Rectal smooth muscle tissue (tissue), 1 donor: ENCODE measurements around the gene ACTR6.
"Not testable (repeated sequence)": the region's sequence is repeated elsewhere in the genome, so short reads cannot be mapped to it uniquely, and the experiment has no call there.

Source experiments
- H3K27ac ChIP-seq: one replicate; pipeline ENCODE4 v1.7.0; 2013; ENCODE audit warnings: low read depth, low read length, inconsistent platforms
- H3K27me3 ChIP-seq: one replicate; pipeline ENCODE4 v1.7.0; 2013; ENCODE audit warnings: low read length; ENCODE audit not compliant: control insufficient read depth, insufficient read depth
- H3K36me3 ChIP-seq: one replicate; pipeline ENCODE4 v1.7.0; 2013; ENCODE audit warnings: low read length; ENCODE audit not compliant: control insufficient read depth, insufficient read depth
- H3K4me1 ChIP-seq: one replicate; pipeline ENCODE4 v1.7.0; 2013; ENCODE audit warnings: low read length; ENCODE audit not compliant: control insufficient read depth, insufficient read depth
- H3K4me3 ChIP-seq: one replicate; pipeline ENCODE4 v1.7.0; 2013; ENCODE audit warnings: low read length
- H3K9ac ChIP-seq: one replicate; pipeline ENCODE4 v1.7.0; 2013; ENCODE audit warnings: low read length

The ACTR6 gene

DNA sequence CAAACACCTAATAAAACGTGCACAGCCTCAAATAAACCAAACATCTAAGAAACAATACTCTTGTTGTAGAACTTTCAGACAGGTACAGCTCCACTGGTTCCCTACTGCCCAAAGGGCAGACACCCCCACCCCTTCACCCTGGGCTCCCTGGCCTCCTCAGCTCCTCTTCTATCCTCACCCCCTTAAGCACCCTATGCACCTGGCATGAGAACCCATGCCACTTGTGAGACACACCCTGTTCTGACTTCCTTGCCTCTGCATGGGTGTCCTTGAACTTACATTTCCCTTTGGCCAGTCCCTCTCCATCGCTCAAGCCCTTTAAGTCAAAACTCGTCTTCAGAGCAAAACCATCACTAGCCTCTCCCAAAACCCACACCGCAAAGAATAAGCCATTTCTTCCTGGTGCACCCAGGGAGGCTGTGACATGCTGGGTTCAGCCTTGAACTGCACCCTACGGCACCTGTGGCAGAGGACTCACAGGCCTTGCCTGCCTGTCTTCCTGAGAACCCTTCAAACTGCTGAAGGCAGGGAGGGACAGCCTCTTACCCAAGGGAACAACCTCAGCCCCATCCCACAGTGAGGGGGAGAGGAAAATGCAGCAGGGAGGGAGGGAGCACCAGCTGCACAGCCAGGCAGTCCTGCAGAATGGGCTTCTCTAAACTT, 12.6 kb upstream of the ACTR6 start:
- H3K36me3 ChIP-seq: no peaks in the 10 kb centered on the region
- no peak overlapping the region for H3K27ac ChIP-seq
- H3K4me3 ChIP-seq: no peak overlapping the region
- H3K9ac ChIP-seq: no peak overlapping the region
- H3K27me3 ChIP-seq: no peaks in the 10 kb centered on the region
- peaks cover 13% of the 10 kb centered on the region for H3K4me1 ChIP-seq

DNA sequence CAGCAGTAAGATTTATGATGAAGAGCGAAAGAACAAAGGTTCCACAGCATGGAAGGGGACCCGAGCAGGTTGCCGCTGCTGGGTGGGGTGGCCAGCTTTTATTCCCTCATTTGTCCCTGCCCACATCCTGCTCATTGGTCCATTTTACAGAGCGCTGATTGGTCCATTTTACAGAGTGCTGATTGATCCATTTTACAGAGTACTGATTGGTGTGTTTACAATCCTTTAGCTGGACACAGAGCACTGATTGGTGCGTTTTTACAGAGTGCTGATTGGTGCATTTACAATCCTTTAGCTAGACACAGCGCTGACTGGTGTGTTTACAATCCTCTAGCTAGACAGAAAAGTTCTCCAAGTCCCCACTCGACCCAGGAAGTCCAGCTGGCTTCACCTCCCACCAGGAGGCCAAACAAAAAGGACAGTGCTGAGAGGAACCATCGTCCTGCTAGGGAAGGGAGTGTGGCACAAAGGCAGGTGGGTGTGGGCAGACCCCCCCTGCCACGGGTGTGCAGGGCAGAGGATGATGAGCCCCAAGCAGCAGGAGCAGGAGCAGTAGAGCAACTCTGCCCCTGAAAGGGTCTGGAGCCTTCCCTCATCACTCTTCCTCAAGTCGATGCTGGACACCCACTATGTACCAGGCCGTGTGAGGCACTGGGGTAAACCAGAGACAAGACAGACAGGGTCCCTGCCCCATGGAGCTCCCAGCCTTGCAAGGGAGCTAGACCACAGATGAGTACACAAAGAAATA, 11.6 kb upstream of the ACTR6 start:
- H3K27ac ChIP-seq, H3K27me3 ChIP-seq, H3K9ac ChIP-seq, H3K36me3 ChIP-seq, H3K4me3 ChIP-seq: not testable (repeated sequence)
- H3K4me1 ChIP-seq: peaks cover 13% of the 10 kb centered on the region

DNA sequence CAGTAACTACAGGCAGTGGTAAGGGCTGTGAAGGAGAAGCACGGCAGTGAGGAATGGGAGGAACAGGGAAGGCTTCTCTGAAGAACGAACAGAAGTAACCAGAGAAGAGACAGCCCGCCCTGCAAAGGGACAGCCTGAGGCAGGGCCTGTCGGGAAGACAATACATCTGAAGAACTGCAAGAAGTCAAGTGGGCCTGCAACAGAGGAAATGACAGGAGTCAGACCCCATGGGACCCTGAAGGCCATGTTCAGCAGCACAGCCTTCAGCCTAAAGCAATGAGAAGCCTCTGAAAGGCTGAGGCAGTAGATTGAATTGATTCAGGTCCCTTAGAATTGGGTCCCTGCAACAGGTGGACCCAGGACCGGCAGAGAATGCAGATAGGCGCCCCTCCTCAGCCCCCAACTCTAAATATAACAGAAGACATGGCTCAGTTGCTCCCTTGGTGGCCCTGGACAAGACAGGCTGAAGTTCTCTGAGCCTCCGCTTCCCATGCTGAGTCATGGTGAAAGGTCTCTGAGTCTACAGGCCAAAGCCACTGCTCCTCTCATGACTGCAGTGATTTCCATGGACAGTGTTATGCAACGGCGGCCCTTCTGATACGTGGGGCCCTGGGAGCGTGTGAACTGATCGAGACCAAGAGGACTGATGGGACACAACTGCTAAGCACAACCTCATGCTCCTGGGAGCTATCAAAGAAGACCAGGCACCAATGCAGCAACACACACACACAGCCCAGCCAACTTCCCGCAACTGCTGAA, 10.8 kb upstream of the ACTR6 start:
- Histone ChIP-seq H3K27ac (no peak overlapping the region), H3K9ac (no peak overlapping the region), H3K27me3 (no peaks in the 10 kb centered on the region), H3K4me1 (peaks cover 11% of the 10 kb centered on the region), H3K36me3 (no peaks in the 10 kb centered on the region), H3K4me3 (no peak overlapping the region)

DNA sequence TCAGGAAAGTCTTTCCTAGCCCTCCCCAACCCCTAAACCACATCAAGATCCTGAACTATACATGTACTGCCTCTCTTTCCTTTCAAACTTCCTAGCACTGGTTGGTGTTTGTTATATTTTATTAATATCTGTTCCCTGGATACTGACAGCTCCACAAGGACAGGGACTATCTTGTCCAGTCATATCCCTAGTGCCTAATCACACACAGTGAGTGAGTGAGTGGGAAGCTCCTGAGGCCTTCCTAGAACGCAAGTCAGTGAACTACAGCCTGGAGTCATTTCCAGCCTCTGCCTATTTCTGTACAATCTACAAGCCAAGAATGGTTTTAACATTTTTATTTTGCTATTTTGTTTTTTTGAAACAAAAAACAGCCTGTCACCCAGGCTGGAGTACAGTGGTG, 7.5 kb upstream of the ACTR6 start:
- H3K36me3 ChIP-seq: no peaks in the 10 kb centered on the region
- H3K27ac ChIP-seq: no peak overlapping the region
- no peaks in the 10 kb centered on the region for H3K4me1 ChIP-seq
- H3K4me3 ChIP-seq: no peak overlapping the region
- H3K9ac ChIP-seq: no peak overlapping the region
- H3K27me3 ChIP-seq: no peaks in the 10 kb centered on the region

DNA sequence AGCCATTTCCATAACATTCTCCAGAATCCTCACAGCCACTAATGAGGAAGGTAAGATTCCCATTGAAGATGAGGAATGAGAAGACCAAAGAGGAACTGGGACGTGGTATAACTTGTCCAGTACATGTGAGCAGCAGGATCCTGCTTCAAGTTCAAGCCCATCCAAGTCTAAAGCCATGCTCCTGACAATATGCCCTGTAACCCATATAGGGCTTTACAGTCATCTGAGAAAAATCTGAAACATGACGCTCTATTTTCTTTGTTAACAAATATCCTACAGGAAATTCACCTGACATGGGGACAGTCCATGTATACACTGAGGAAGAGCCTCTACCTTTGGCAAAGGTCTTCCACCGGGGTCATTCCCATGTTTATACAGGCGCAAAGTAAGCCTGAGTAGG, 3.1 kb upstream of the ACTR6 start:
- no peak overlapping the region for H3K9ac ChIP-seq

DNA sequence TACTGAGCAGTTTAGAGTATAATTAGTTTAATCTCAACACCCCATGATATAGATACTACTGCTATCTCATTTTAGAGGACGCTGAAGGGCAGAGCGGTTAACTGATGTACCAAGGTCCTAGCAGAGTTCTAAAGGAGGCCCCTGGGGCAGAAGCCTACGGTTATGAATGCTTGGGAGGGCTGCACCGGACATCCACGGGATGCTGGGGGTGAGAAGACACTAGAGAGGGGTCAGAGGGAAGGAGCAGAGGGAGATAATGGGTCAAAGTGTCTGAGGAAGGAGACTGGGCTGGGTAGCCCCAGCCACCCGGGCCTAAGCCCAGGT, 1.6 kb upstream of the ACTR6 start:
- Histone ChIP-seq H3K4me3 (peak overlapping the region; percentile 94), H3K9ac (peak overlapping the region; percentile 3), H3K27ac (no peak overlapping the region), H3K27me3 (no peaks in the 10 kb centered on the region), H3K4me1 (peaks cover 3% of the 10 kb centered on the region), H3K36me3 (no peaks in the 10 kb centered on the region)

More for the DNA sequence above, 3.1 kb upstream of the ACTR6 start:
- Histone ChIP-seq H3K4me1 (peaks cover 3% of the 10 kb centered on the region), H3K27ac (no peak overlapping the region), H3K36me3 (no peaks in the 10 kb centered on the region), H3K4me3 (no peak overlapping the region), H3K27me3 (no peaks in the 10 kb centered on the region)

DNA sequence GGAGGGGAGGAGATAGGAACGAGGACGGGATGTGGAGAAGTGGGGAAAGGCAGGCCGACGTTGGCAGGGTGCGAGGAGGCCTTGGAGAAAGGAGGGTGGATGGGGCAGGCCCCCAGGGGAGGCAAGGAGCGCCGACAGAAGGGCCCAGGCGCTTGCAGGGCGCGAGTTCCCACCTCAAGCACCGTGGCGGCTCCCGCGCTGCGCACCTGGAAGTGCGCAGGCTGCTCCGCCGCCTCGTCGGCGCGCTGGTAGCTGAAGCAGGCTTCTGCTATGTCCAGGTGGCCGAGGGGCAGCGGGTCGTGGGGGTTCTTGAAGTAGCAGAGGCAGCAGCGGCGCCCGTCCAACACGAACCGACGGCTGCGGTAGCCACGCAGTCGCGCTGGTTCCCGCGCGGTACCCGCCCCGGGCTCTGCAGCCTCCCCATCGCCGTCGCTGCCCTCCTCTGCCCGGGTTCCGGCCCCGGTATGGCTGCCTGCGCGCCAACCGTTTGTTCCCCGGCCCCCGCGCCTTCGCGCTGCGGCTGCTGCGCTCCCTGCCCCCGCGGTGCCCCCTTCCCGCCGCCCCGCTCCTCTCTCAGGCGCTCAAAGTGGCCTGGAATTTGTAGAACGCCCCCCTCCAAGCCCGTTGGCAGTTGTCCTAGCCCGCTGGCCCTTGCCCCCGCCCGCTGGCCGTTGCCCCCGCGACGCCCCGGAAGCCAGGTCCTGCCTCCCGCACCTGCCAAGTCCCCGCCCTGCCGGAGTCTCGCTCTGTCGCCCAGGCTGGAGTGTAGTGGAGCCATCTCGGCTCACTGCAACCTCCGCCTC, 1.1 kb upstream of the ACTR6 start:
- no peaks in the 10 kb centered on the region for H3K27me3 ChIP-seq
- no peaks in the 10 kb centered on the region for H3K36me3 ChIP-seq
- H3K27ac ChIP-seq: peak overlapping the region; percentile 67
- H3K4me1 ChIP-seq: peaks cover 3% of the 10 kb centered on the region
- H3K9ac ChIP-seq: peak overlapping the region; percentile 3
- peak overlapping the region; percentile 94 for H3K4me3 ChIP-seq

DNA sequence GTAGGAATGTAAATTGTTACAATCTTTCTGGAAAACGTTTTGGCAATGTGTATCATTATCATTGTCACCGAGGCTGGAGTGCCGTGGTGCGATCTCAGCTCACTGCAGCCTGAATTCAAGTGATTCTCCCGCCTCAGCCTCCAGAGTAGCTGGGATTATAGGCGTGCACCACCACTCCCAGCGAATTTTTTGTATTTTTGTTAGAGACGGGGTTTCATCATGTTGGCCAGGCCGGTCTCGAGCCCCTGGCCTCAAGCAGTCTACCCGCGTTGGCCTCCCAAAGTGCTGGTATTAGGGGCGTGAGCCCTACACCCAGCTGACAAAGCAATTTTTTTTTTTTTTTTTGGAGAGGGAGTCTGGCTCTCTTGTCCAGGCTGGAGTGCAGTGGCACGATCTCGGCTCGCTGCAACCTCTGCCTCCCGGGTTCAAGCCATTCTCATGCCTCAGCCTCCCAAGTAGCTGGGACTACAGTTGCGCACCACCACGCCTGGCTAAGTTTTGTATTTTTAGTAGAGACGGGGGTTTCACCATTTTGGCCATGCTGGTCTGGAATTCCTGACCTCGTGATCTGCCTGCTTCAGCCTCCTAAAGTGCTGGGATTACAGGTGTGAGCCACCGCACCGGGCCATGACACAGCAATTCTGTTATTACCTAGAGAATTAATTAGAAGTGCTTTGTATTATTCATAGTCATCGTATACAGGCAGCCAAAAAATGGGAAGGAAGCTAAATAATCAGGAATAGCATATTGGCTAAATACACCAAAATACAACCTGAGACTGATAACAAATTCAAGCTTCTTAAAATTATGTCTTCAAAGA, 1.2 kb downstream of the ACTR6 start:
- H3K27ac ChIP-seq: no peak overlapping the region
- H3K9ac ChIP-seq: no peak overlapping the region
- H3K36me3 ChIP-seq: no peaks in the 10 kb centered on the region
- peaks cover 3% of the 10 kb centered on the region for H3K4me1 ChIP-seq
- no peaks in the 10 kb centered on the region for H3K27me3 ChIP-seq
- H3K4me3 ChIP-seq: peak overlapping the region; percentile 94

DNA sequence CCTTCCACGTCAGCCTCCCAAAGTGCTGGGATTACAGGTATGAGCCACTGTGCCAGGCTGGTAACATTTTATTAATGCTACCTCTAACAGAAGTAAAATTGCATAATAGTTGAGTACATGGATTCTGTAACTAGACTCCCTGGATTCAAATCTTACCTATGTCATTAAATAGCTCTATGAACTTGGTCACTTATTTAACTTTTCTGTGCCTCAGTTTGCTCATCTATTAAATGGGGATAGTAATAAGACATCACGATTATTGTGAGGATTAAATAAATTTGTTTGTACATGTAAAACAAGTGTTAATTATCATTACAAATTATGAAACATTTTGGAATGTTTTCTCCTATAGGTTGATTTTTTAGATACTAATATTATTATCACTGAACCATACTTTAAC, 6.7 kb downstream of the ACTR6 start:
- H3K27ac ChIP-seq: no peak overlapping the region
- H3K4me1 ChIP-seq: no peaks in the 10 kb centered on the region
- no peak overlapping the region for H3K9ac ChIP-seq
- H3K36me3 ChIP-seq: peaks cover 14% of the 10 kb centered on the region
- no peaks in the 10 kb centered on the region for H3K27me3 ChIP-seq
- no peak overlapping the region for H3K4me3 ChIP-seq

DNA sequence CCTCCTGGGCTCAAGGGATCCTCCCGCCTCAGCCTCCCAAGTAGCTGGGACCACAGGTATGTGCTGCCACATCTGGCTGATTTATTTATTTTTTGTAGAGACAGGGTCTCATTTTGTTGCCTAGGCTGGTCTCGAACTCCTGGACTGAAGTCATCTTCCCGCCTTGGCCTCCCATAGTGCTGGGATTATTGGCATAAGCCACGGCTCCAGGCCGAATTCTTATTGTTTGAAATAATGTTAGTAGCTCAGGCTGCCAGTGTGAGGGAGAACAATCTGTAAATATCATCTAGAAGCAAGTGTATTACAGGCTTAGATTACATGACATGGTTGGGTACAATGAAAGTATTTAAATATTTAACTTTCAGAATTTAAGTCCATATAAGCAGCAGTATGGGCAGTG, 8.2 kb downstream of the ACTR6 start:
- Histone ChIP-seq H3K4me1 (no peaks in the 10 kb centered on the region), H3K9ac (no peak overlapping the region), H3K4me3 (no peak overlapping the region), H3K36me3 (peaks cover 19% of the 10 kb centered on the region), H3K27ac (no peak overlapping the region), H3K27me3 (no peaks in the 10 kb centered on the region)

DNA sequence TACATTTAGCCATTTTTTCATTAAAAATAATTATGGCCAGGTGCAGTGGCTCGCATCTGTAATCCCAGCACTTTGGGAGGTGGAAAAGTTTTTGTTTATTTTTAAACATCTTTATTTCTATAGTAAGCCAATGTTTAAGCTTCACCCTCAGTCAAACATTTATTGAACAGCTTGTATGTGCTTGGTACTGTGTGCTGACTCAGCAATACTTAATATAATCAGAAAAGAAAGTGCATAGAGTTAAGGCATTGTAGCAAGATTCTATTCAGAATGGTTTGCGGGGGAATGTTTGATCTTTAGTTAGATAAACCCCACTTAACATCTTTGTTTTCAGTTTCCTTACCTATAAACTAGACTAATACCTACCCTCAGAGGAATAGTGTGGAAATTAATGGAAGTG, 11.1 kb downstream of the ACTR6 start:
- Histone ChIP-seq H3K4me3 (no peak overlapping the region), H3K27me3 (no peaks in the 10 kb centered on the region), H3K9ac (no peak overlapping the region), H3K36me3 (peaks cover 19% of the 10 kb centered on the region), H3K4me1 (no peaks in the 10 kb centered on the region), H3K27ac (no peak overlapping the region)
